Retina (tissue), 1 donor: ENCODE measurements around the gene ALG12.

Experiments
- DNase-seq: peaks from one replicate; pipeline ENCODE4 v3.0.0-alpha.2; 2016

The ALG12 gene

DNA sequence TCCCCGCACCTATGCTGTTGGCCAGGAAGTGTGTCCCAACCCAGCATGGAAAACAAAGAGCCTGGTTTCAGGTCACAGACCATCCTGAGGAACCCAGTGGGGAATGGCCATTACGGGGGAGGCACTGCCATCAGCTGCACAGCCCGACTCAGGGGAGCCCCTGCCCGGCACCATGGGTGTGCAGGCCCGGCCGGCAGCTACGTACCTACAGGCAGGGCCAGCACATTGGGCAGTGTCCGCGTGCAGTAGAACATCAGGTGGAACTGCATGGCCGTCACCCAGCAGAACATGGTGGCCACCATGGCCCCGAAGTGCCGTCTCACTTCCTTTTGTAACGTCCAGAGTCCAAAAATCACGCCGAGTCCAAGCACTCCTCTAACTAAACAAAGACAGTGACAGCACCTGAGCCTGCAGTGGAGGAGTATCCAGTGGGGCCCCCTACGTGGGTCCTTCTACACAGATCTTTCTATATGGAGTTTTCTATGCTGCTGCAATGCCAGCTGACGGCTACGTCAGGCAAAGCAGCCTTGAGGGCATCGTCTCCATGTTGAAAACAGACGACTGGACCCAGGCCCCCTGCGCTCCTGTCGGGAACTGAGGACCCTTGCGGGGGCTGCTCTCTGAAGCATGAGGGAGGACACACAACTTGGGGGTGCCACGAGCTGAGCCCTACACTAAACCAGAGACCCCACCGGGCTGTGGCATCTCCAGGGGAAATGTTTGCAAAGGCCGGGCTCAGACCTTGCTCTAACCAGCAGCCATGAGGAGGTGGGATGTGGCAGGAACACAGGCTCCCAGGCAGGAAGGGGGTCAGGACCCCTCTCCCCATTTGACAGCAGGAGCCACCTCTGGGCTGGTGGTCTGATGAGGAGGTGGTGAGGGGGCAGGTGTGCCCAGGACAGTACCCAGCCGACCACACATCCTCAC lies 7.7 kb downstream of the ALG12 start:
- DNase-seq: no peak

DNA sequence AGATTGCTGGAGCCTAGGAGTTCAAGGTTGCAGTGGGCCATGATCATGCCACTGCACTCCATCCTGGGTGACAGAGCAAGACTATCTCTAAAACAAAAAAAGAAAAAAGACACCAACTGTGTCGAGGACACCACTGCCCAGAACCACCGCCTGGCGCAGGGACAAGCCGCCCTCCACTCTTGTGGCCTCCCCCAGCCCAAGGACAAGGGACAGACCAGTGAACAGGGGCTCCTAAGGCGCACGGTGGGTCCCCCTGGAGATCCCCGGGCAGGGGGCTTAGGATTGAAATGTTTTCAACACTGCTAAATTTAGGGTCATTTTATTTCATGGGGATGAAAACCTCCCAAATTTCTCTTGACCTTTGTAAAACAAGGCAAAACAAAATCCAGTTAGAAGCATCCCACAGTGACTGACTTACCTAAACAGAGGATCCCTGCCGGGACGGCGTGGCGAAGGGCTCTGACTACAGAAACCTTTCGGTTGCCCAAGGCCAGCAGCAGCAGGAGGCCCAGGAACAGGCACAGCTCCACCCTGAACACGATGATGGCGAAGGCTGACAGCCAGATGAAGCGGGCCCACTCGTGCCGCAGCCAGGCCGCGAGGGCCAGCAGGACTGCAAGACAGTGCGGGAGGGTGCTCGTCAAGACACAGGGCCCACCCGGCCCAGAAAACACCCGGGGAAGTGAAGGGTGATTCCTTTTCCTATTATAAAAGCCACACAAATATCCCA lies 8.6 kb downstream of the ALG12 start:
- DNase-seq: no peak

DNA sequence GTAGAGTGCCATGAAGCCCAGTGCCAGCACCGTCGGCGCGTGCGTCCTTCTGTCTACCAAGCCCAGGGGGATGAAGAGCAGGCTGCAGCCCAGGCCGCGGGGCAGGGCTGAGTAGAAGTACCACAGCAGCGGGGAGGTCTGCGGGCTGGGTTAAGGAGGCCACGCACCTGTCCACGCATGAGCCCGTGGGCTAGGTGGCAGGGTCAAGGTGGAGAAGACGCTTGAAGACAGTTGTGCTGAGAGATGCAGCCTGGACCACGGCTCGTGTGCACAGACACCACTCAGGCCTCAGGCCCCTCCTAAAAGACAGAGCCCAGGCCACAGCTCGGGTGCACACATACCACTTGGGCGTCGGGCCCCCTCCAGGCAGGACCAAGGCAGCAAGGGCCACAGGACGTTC lies 10.4 kb downstream of the ALG12 start:
- no peak for DNase-seq

DNA sequence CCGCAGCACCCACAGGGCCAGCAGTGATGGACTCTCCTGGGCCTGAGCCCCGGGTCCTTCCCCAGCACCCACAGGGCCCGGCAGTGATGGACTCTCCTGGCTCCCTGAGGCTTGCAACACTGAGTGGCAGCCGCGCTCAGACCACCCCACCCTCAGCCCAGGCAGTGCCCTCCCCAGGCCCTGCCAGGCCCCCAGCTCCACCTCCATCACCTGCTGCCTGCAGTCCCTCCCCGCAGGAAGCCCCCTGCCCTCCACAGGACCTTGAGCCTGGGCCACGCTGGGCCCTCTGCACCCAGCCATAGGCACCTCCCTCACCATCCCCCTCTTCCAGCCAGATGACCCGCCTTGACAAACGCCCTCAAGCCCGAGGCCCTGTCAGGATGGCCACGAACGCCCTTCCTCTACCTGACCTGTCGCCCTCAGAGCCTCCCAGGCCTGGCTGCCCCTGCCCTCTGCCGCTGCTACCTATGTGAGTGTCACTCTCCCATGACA lies 11.4 kb downstream of the ALG12 start:
- no peak for DNase-seq

DNA sequence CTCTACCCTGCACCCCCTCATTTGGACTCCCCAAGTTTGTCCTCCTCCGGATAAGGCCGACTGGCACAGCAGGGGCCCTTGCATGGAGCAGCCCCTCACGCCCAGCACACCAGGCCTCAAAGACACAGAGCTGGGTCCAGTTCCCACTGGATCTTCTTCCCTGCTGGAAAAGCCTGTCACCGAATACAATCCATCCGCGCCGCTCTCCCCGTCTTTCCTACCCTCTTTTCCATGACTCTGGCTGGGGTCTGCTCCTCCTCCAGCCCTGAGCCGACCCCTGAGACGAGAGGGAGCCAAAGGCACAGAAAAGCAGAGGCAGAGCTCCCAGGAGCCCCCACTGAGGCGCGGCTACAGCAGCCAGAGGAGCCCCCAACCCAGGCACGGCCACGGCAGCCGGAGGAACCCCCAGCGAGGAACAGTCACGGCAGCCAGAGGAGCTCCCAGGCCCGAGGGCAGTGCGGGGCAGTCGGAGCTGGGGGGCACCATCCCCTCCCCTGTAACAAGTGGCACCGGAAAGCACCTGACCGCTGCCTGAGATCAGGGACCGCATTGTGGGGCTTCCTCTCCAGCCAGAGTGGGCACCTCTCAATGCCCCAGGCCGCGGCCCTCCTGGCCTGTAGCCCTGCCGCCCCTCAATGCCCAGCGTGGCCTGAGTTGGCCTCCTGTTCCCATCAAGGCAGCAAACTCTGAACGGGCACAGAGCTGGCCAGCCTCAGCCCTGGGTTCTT lies 12.0 kb downstream of the ALG12 start:
- DNase-seq: no peak

DNA sequence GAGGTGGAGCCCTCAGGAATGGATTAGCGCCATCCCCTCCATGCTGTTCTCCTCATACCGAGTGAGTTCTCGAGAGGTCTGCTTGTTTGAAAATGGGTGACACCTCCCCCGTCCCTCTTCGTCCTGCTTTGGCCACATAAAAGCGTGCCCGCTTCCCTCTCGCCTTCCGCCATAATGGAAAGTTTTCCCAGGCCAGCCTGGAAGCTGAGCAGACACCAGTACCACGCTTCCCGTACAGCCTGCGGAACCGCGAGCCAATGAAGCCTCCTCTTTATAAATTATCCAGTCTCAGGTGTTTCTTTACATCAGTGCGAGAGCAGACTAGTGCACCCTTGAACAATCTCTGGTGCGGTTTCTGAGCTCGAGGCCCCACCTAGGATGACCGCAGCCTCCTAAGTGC lies 12.8 kb downstream of the ALG12 start:
- DNase-seq: no peak

DNA sequence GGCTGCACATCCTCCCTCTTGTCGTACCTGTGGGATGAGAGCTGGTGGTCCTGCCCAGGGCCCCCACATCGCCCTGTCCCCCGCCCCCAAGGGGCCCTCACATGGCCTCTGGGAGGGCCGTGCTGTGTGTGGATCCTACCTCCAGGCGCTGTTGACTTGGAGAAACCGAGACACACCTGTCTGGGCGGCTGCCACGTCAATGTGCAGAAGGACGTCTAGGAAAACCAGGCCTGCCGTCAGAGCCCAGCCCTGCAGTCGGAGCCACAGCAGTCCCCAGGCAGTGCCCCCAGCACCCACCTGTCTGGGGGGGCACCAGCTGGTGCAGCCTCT lies 14.2 kb downstream of the ALG12 start:
- DNase-seq: no peak

DNA sequence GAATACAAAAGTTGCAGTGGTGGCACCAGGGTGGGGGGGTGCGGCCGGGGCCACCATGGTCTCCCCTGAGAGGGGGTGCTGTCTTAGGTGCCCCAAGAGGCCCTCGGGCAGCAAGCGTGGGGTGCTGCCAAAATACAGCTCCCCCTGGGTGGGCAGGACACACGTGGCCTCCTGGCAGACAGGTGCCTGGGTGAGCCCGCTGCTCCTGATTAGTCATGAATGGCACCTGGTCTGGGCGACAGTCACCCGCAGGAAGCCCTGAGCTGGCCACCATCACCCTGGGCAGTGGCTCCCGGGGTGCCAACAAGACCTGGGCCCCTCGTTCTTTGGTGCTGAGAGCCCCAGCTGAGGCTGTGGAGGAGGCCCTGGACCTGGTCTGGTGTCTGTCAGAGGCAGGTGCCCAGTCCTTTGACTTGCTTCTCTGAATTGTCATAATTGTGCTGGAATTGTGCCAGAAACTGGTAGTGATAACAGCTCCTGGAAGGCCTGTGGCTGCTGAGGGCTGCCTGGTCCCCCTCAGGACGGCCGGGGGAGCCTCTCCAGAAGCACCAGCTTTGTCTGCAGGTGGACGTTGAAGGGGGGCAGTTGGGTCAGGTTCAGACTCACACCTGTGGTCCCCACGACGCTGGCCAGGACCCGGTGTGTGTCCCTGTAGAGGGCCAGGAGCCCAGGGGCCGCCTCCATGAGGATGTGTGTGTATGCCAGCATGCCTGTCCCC lies 14.8 kb downstream of the ALG12 start:
- no peak for DNase-seq

DNA sequence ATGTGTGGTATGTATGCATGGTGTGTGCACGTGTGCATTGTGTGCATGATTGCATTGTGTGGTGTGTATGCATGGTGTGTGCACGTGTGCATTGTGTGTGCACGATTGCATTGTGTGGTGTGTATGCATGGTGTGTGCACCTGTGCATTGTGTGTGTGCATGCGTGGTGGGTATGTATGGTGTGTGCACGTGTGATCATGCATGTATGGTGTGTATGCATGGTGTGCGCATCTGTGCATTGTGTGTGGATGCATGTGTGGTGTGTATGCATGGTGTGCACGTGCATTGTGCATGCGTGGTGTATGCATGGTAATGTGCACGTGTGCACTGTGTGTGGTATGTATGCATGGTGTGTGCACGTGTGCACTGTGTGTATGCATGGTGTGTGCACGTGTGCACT lies 16.8 kb downstream of the ALG12 start:
- DNase-seq: no peak

DNA sequence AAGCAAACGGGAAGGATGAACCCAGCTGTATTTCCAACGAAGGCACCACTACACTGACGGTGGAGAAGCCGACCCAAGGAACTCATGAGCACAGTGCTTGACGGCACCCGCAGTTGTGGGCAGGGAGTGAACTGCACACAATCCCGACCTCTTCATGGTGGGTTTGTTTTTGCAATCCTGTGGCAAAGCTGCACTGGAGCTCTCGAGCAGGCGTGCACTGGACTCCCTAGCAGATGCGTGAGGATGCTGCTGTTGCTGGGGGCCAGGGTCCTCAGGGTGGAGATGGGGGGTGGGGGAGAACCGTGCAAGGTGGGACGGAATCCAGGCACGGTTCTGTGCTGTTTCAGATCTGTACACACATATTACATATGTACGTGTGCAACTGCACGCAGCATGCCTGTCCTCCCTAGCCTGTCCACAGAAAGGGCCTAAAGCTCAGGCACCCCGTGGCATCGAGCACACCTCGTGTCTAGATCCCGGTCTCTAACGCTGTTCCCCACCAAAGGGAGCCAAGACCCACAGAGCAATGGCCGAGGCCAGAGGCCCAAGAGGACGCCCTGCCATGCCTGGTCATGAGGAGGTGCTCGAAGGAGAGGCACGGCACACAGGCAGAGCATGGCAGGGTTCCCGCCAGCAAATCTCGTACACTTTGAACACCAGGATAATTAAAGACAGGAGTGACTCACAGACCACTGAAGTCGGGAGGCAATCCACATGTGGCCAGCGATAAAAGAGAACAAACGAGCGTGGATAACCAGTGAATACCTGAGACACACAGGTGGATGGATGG lies 17.6 kb downstream of the ALG12 start:
- no peak for DNase-seq

DNA sequence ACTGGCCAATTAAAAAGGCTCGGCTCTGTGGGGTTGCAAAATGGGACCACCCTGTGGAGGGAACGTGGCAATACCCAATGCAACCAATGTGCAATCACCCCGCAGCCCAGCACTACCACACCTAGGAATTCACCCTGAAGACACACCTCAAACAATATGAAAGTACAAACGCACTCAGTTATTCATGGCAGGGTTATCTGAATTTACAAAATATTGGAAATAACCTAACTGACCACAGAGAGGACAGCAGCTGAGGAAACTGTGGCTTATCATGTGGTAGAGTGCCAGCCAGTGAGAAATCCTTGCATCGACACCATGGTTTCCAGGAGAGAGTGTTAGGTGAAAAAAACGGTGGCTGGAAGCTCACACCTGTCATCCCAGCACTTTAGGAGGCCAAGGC lies 18.7 kb downstream of the ALG12 start:
- no peak for DNase-seq

DNA sequence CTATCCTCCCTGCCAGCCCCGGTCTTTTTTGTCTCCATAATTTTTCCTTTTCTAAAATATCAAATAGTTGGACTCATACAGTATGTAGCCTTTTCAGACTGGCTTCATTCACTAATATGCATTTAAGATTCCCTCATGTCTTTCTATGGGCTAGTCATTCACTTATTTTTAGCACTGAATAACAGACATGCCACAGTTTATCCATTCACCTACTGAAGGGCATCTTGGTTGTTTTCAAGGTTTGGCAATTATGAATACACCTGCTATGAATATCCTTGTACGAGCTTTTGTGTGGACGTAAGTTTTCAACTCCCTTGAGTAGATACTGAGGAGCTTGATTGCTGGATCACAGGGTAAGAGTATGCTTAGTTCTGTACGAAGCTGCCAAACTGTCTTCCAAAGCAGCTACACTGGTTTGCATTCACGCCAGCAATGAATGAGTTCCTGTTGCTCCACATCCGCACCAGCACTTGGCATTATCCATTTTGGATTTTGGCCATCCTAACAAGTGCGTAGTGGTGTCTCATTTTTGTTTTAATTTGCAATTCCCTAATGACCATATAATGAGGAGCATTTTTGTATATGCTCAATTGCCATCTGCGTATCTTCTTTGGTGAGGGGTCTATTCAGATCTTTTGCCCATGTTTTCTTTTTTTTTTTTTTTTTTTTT lies 21.1 kb downstream of the ALG12 start:
- no peak for DNase-seq

DNA sequence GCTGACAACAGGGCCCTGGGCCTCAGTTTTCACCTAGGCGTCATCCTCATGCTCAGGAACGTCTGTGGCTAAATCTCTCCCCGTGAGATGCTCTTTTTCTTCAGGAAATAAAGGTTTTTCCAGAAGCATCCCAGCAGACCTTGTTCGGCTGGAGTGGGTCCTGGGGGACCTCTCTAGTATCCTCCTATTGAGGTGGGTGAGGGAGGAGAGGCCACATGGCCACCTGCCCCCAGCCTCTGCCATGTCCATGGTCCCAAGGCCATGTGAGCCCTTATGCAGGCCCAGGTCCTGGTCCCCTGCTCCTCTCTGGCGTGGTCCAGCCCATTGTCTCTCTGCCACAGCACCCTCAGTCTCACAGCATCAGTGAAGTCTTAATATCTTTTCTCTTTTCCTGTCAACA lies 22.0 kb downstream of the ALG12 start:
- DNase-seq: no peak

DNA sequence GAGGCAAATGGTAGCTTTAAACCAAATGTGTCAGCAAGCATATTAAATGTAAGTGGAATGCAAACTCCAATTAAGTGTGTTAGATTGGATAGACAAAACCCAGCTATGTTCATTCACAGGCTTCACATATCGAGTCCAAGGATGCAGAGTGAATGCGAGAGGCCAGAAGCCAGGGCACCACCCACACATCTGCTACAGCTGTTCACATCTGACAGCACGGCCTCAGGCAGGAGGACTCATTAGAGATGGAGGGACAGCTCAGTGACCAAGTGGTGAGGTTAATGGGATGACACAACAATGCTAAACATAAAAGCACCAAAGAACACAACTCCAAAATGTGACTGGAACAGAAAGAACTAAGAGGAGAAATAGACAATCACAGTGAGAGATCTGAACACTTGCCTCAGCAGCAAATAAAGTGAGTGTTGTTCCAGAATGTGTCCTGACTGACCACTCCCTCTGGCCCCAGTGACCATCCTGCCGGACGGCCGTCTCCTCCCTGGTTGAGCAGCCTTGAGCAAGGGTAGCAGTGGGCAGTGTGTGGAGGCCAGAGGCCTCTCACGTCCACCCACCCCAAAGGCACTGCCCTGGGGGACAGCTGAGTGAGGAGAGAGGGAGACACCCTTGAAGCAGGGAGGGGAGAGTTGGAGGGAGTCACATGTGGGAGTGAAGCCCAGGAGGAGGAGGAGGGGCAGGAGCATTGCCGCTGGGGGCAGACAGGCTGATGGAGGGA lies 23.8 kb downstream of the ALG12 start:
- DNase-seq: no peak

DNA sequence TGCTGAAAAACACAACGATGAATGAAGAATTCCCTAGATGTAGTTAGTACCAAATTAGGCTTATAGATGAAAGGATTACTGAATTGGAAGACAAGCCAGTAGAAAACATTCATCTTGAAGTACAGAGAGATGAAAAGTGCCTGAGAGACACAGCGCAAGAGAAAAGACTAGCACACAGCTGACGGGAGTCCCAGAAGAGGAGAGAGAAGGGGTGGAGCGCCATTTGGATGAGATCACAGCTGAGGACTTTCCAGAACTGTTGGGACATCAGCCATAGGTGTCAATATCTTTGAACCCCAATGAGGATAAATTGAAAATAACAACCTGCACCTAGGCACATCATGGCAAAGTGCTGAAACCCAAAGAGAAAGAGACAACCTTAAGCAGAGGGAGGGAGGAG lies 25.2 kb downstream of the ALG12 start:
- DNase-seq: no peak

DNA sequence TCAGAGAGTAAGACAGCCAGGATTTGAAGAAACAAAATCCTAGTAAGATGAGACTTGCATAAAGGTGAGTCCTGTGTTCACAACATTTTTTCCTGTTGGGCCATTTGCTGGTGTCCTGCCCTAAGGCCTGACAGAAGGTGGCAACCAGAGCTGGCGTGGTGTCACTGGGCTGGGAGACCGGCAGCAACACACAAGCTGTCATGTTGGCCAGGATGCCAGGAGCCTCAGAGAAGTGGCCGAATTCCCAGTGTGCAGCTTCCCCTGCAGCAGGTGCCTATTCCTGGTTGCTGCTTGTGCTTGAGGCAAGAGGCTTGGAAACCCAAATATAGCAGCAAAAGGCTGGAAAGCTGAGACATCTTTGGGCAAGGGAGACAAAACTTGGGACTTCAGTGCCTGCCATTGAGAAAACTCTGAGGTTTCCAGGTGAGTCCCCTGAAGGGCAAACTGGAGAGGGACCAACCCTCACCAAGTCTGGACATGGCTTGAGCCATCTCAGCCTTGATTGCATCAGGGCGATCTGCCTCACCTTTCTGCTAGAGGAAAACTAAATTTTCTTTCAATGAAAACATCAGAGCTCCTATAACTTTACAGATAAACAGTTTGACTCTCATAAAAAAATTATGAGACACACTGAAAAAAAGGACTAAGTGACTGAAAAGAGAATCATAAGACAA lies 25.9 kb downstream of the ALG12 start:
- no peak for DNase-seq

DNA sequence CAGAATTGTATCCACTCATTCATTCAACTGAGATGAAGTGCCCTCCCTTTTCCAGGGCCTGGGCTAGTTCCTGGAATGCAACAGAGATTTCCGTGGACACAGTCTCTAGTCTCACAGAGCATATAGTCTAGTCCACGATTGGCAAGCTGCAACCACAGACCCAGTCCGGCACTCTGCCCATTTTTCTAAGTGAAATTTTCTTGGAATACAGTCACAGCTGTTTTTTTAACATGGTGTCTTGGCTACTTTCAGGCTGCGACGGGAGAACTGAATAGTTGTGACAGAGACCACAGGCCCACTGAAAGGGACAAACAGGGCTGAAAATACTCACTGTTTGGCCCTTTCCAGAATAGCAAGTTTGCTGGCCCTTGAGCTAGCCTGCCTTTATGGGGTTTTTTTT lies 29.2 kb downstream of the ALG12 start:
- no peak for DNase-seq

DNA sequence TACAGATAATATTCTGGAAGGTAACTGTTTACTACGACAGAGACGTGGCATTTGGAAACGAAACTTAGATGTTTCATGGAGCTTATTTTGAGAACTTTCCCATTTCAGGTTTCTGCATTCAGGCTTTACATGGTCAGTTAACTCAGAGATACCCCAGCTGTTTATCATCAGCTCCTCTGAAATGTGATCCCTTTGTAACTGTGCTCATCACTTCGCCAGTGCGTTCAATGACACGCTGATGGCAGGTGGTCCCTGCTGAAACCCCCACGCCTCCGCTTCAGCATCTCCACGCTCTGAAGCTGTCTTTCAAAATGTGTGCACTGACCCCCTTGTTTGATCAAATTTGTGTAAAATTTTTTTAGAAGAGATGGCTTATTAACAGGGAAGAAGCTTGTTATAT lies 30.5 kb downstream of the ALG12 start:
- no peak for DNase-seq

DNA sequence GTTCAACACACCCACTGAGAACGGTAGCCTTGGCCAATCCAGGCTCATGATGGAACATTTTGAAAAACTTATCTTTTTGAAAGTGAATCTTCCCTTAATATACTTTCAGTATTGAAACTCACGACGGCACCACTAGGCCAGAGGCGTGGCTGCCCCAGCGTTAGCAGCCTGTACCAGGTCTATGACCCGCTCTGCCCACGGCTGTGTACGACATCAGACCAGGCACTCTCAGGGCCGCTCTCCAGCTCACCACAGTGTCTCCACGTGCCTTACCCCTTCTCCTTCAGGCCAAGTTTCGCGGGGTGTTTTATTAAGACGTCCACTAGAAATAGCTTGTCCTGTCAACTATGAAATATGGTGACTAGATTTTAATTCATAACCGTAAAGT lies 31.2 kb downstream of the ALG12 start:
- DNase-seq: no peak

DNA sequence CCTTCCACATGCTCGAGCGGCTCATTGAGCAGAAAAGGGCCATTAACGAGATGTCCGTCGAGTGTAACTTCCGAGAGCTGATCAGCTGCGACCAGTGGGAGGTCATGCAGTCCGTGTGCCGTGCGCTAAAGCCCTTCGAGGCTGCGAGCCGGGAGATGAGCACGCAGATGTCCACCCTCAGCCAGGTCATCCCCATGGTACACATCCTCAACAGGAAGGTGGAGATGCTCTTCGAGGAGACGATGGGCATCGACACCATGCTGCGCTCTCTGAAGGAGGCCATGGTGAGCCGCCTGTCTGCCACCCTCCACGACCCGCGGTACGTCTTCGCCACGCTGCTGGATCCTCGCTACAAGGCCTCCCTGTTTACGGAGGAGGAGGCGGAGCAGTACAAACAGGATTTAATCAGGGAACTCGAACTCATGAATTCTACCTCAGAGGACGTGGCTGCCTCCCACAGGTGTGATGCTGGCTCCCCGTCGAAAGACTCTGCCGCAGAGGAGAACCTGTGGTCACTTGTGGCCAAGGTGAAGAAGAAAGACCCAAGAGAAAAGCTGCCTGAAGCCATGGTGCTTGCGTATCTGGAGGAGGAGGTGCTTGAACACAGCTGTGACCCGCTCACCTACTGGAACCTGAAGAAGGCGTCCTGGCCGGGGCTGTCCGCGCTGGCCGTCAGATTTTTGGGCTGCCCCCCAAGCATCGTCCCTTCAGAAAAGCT lies 31.7 kb downstream of the ALG12 start:
- no peak for DNase-seq
